ENCODE results near the gene SLC39A2.

Gene SLC39A2

DNA sequence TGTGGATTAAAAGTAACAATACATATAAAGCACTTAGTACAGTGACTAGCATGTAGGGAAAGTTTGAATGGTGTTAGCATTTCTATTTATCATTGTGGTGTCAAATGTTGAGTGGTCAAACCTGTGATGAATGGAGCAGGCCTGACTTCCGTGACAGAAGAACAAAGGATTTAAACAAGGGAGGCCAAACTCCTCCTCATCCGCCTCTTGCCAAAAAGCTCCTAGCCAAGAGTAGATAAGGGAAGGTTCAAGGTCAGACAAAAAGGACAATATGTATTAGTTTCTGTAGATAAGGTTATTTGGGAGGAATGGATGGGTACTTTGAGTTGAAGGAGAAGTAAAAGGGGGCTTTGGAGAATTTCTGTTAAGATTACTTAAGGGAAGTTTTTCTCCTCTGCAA lies 49.5 kb downstream of the SLC39A2 start:
- TF ChIP-seq, protein P1, sequence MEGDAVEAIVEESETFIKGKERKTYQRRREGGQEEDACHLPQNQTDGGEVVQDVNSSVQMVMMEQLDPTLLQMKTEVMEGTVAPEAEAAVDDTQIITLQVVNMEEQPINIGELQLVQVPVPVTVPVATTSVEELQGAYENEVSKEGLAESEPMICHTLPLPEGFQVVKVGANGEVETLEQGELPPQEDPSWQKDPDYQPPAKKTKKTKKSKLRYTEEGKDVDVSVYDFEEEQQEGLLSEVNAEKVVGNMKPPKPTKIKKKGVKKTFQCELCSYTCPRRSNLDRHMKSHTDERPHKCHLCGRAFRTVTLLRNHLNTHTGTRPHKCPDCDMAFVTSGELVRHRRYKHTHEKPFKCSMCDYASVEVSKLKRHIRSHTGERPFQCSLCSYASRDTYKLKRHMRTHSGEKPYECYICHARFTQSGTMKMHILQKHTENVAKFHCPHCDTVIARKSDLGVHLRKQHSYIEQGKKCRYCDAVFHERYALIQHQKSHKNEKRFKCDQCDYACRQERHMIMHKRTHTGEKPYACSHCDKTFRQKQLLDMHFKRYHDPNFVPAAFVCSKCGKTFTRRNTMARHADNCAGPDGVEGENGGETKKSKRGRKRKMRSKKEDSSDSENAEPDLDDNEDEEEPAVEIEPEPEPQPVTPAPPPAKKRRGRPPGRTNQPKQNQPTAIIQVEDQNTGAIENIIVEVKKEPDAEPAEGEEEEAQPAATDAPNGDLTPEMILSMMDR (conservative IDR thresholded peaks at IDR 0.05; ENCODE audit: low read depth, low read length): no peak
- no peak overlapping the region for H3K4me3 ChIP-seq (ENCODE audit: low read depth, low read length)
- no peak for DNase-seq (ENCODE audit: low read depth)

DNA sequence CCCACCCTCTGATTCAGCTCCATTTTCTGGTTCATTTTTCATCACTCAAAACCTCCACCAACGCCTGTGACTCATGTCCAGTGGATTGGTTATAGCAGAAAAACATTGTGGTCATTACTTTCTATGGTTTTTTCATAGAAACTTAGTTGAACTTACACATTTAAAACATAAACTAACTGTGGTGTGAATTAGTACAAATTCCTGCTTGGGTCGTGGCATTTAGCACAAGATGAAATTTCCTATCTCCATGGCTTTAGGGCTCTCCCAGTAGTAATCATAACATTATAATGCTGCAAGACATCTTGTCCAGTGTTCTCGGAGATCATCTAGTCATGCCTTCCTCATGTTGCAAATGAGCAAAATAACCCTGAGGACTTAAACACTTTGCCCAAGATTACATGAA lies 50.2 kb downstream of the SLC39A2 start:
- H3K4me3 ChIP-seq (ENCODE audit: low read depth, low read length): no peak overlapping the region
- DNase-seq (ENCODE audit: low read depth): peak; percentile 64
- TF ChIP-seq, protein P1 (conservative IDR thresholded peaks at IDR 0.05; ENCODE audit: low read depth, low read length): no peak

DNA sequence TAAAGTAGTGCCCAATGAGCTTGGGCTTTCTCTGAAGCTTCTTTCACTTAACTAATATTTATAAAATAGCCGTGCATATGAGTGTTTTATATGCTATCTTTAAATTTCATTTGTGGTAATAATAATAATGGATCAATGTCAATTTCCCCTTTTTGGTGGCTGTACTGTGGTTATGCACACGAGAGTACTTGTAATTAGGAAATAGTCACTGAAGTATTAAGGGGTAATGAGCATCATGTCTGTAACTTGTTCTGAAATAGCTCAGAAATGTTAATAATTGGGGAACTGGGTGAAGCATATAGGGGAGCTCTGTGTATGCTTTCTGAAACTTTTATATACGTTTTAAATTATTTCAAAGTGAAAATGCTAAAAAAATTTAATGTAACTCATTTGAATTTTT lies 51.5 kb downstream of the SLC39A2 start:
- no peak overlapping the region for H3K4me3 ChIP-seq (ENCODE audit: low read depth, low read length)
- TF ChIP-seq, protein P1 (conservative IDR thresholded peaks at IDR 0.05; ENCODE audit: low read depth, low read length): no peak
- no peak for DNase-seq (ENCODE audit: low read depth)

Data from choroid plexus epithelial cell (primary cell).